Measurements from ENCODE around the gene TMEM59L. TPM values are rescaled to one million over a fixed set of nuclear protein-coding genes. Genes with fewer than 3 reads are reported as not detected.
A peak's percentile ranks its signal among the peaks of the same experiment; 100 is the strongest.

TMEM59L gene
- total RNA-seq, 6 experiments from 2014 or later, result 0.31 to 0.43 TPM; not detected in 4

DNA sequence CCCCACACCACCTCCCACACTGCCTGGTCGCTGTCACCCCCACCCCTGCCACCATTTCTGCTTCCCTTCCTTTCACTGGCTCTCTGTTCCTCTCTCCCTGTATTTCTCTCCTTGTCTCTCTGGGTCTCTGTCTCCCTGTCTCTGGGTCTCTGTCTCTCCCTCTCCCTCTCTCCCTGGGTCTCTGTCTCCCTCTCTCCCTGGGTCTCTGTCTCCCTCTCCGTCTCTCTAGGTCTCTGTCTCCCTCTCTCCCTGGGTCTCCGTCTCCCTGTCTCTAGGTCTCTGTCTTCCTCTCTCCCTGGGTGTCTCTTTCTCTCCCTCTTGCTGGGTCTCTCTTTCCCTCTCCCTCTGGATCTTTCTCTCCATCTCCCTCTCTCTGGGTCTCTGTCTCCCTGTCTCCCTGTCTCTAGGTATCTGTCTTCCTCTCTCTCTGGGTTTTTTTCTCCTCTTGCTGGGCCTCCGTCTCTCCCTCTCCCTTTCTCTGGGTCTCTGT is 45.7 kb downstream of the TMEM59L start:
- no peaks in the 10 kb centered on the region for H3K4me1 ChIP-seq
- no peaks in the 10 kb centered on the region for H3K9me3 ChIP-seq
- DNase-seq (no peak), ATAC-seq (no peak)
- WGBS (ENCODE audit: insufficient coverage, low coverage, low lambda C conversion rate, missing lambda C conversion rate), result 82% methylated on average over 4 of the region's 4 CpGs
- H3K36me3 ChIP-seq, result no peaks in the 10 kb centered on the region
- H3K4me3 ChIP-seq, result no peak overlapping the region
- no peak for TF ChIP-seq POLR2A (IDR thresholded peaks at IDR 0.05)
- TF ChIP-seq, protein P1, sequence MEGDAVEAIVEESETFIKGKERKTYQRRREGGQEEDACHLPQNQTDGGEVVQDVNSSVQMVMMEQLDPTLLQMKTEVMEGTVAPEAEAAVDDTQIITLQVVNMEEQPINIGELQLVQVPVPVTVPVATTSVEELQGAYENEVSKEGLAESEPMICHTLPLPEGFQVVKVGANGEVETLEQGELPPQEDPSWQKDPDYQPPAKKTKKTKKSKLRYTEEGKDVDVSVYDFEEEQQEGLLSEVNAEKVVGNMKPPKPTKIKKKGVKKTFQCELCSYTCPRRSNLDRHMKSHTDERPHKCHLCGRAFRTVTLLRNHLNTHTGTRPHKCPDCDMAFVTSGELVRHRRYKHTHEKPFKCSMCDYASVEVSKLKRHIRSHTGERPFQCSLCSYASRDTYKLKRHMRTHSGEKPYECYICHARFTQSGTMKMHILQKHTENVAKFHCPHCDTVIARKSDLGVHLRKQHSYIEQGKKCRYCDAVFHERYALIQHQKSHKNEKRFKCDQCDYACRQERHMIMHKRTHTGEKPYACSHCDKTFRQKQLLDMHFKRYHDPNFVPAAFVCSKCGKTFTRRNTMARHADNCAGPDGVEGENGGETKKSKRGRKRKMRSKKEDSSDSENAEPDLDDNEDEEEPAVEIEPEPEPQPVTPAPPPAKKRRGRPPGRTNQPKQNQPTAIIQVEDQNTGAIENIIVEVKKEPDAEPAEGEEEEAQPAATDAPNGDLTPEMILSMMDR (IDR thresholded peaks at IDR 0.05), result no peak
- H3K27me3 ChIP-seq, result no peaks in the 10 kb centered on the region
- no peak overlapping the region for H3K27ac ChIP-seq
- intact Hi-C loops (cut with DNase I), result no loop called here

DNA sequence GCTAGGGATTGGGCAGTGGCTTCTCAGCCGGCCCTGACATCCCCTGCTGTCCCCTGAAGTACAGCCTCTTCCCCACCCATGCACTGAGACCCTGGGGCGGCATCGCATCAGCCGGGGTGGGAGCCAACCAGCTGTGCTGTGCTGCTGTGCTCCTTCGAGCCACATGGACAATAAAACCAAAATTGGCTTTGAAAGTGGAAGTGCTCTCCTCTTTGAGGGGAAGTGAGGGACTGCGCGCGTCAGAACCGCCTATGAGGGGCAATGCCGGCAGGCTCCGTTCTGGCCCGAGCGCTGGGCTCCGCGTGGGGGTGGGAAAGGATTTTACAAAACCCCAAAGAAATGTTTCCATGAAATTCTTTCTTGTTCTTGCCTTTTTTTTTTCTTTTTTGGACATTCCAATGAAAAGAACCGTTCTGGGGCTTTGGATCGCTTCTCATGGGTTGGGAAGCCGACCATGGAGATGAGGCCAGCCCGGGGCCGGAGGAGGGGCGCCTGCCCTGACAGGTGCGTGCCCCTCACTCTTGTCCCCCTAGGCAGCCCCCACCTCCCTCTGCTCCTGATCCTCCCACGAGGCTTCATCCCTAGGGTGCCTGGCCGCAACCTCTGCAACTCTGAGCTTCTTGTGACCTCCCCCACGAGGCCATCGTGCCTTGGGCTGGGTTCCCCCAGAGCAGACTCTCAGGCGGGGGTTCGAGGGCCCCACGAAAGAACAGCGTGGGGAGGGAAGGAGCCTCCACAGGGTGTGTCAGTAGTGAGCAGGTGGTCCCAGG is 46.8 kb downstream of the TMEM59L start:
- WGBS (ENCODE audit: insufficient coverage, low coverage, low lambda C conversion rate, missing lambda C conversion rate), result 71% methylated on average over 26 of the region's 30 CpGs
- no peaks in the 10 kb centered on the region for H3K9me3 ChIP-seq
- H3K27me3 ChIP-seq, result no peaks in the 10 kb centered on the region
- no peaks in the 10 kb centered on the region for H3K36me3 ChIP-seq
- H3K4me3 ChIP-seq, result no peak overlapping the region
- intact Hi-C loops (cut with DNase I), result no loop called here
- H3K27ac ChIP-seq, result no peak overlapping the region
- TF ChIP-seq POLR2A (IDR thresholded peaks at IDR 0.05), result no peak
- TF ChIP-seq, protein P1 (IDR thresholded peaks at IDR 0.05), result no peak
- ATAC-seq (peak in 2 of 4 donors; percentile 46 to 54), DNase-seq (no peak)
- H3K4me1 ChIP-seq, result no peaks in the 10 kb centered on the region

DNA sequence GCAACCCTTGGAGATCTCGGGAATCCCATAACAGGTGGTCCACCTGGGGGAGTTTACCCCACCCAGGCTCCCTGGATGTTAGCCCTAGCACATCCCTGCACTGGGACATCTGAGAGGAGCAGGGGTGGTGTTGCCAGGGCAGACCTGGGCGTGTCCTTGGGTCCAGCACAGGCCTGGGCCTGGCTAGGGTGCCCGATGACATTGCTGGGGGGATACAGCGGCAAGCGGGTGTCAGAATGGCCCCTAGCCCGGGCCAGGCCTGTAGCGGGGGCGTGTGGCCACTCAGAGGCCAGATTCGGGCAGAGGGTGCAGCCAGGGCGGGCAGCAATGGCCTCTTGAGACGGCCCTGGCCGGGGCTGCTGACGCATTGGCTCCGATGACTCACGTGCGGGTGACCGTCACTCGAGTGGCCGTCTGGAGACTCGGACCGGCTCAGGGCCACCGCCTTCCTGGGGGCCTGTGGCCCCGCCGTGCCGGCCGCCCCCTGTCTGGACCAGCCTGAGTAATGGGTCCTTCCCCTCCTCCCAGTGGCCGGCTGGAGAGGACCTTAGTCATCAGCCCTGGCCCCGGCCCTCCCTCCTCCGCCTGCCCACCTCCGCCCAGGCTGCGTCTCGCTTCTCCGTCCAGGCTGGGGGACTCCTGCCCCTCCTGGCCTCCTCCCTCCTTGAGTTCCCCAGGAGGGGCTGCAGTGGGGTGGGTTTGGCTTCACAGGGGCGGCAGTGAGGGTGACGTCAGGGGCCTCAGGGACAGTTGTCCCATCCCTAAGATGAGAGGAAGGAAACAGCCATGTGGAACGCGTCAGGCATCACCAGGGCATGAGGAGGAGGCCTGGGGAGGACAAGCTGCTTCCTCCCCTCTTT is 47.6 kb downstream of the TMEM59L start:
- TF ChIP-seq, protein P1 (IDR thresholded peaks at IDR 0.05), result no peak
- no peak for TF ChIP-seq POLR2A (IDR thresholded peaks at IDR 0.05)
- Histone ChIP-seq H3K4me1 (no peaks in the 10 kb centered on the region), H3K4me3 (no peak overlapping the region), H3K36me3 (no peaks in the 10 kb centered on the region), H3K9me3 (no peaks in the 10 kb centered on the region), H3K27ac (no peak overlapping the region), H3K27me3 (no peaks in the 10 kb centered on the region)
- WGBS (ENCODE audit: insufficient coverage, low coverage, low lambda C conversion rate, missing lambda C conversion rate), result no CpG with 5 or more reads among the region's 37 CpGs
- peak in 3 of 4 donors; percentile 6 to 30 (median 11) for ATAC-seq
- intact Hi-C loops (cut with DNase I), result no loop called here
- DNase-seq, result no peak

DNA sequence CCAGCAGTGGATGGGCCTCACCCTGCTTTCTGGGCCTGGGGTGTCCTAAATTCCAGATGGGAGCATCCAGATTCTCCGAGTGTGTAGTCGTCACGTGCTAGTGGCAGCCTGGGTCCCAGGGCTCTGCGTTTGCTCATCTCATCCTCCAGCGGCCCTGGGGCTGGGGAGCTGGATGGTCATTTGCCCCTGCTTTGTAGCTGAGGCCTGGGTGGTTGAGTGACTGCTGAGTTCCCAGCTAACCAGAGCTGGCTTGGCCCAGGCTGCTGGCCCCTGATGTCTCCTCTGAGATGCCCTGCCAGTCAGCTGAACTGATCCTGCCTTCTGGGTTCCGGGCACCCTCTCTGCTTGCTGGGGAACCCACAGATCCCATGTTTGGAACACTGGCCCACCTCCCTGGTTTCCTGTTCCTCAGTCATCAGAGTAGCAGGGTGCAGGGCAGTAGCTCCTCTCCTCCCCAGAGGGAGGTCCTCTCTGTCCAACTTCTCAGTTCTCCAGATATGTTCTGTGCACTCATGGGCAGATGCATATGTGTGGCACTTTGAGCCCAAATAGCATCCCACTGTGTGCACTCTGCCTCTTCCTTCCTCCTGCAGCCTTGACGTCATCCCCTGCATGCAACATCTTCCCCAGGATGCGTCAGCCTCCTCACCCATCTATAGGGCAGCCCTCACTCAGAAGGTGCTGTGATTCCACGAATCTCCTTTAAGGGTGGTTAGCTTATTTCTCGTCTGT is 48.4 kb downstream of the TMEM59L start:
- intact Hi-C loops (cut with DNase I), result no loop called here
- Histone ChIP-seq H3K9me3 (no peaks in the 10 kb centered on the region), H3K27me3 (no peaks in the 10 kb centered on the region), H3K27ac (no peak overlapping the region), H3K4me1 (no peaks in the 10 kb centered on the region), H3K4me3 (no peak overlapping the region), H3K36me3 (no peaks in the 10 kb centered on the region)
- TF ChIP-seq, protein P1 (IDR thresholded peaks at IDR 0.05), result no peak
- TF ChIP-seq POLR2A (IDR thresholded peaks at IDR 0.05), result no peak
- no peak for ATAC-seq
- no peak for DNase-seq
- WGBS (ENCODE audit: insufficient coverage, low coverage, low lambda C conversion rate, missing lambda C conversion rate), result 62% methylated on average over 2 of the region's 10 CpGs
